ENCODE measurements around the gene IGF1R. TPM values are rescaled to one million over a fixed set of nuclear protein-coding genes. Genes with fewer than 3 reads are reported as not detected.
A peak's percentile ranks its signal among the peaks of the same experiment; 100 is the strongest.

The IGF1R gene
- total RNA-seq, 3 donors from 2014 or later, result 34.7 to 65.2 (median 47.7) TPM

GRCh38 chr15:98712845-98713584, 64.7 kb downstream of the IGF1R start:
- TF ChIP-seq, protein P1, sequence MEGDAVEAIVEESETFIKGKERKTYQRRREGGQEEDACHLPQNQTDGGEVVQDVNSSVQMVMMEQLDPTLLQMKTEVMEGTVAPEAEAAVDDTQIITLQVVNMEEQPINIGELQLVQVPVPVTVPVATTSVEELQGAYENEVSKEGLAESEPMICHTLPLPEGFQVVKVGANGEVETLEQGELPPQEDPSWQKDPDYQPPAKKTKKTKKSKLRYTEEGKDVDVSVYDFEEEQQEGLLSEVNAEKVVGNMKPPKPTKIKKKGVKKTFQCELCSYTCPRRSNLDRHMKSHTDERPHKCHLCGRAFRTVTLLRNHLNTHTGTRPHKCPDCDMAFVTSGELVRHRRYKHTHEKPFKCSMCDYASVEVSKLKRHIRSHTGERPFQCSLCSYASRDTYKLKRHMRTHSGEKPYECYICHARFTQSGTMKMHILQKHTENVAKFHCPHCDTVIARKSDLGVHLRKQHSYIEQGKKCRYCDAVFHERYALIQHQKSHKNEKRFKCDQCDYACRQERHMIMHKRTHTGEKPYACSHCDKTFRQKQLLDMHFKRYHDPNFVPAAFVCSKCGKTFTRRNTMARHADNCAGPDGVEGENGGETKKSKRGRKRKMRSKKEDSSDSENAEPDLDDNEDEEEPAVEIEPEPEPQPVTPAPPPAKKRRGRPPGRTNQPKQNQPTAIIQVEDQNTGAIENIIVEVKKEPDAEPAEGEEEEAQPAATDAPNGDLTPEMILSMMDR (IDR thresholded peaks at IDR 0.05), result no peak

DNA sequence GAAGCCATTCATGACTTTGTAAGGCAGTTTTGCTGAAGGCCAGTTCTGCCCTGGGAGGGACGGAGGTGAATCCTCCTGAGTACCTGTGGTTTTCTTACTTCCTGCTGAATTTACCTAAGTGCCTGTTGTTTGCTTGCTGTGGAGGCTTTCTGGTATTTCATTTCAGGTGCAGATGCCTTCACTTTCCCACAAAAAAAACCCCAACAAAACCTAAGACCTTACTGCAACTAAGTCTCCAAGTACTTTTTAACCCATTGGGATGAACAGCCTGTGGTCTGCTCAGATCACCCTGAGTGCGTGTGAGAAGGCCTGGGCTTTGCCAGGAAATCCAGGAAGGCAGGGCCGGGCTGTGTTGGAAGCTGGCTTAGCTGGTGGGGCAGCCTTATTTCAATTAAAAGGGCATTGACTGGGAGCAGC, 65.3 kb downstream of the IGF1R start:
- DNase-seq (peak in 1 of 3 donors; percentile 49), ATAC-seq (peak; percentile 80)
- TF ChIP-seq, protein P1 (IDR thresholded peaks at IDR 0.05), result no peak
- Histone ChIP-seq H3K4me1 (ENCODE audit: low read depth) (peaks cover 9% of the 10 kb centered on the region), H3K36me3 (ENCODE audit: low read depth) (no peaks in the 10 kb centered on the region), H3K4me3 (no peak overlapping the region), H3K9me3 (no peaks in the 10 kb centered on the region)
- intact Hi-C loops (cut with DNase I, micrococcal nuclease), result no loop called here

More at GRCh38 chr15:98712845-98713584, 64.7 kb downstream of the IGF1R start:
- H3K4me1 ChIP-seq (ENCODE audit: low read depth), result peaks cover 9% of the 10 kb centered on the region
- intact Hi-C loops (cut with DNase I, micrococcal nuclease), result no loop called here
- H3K4me3 ChIP-seq, result no peak overlapping the region
- no peak for DNase-seq
- ATAC-seq, result no peak
- no peaks in the 10 kb centered on the region for H3K9me3 ChIP-seq
- H3K36me3 ChIP-seq (ENCODE audit: low read depth), result no peaks in the 10 kb centered on the region

DNA sequence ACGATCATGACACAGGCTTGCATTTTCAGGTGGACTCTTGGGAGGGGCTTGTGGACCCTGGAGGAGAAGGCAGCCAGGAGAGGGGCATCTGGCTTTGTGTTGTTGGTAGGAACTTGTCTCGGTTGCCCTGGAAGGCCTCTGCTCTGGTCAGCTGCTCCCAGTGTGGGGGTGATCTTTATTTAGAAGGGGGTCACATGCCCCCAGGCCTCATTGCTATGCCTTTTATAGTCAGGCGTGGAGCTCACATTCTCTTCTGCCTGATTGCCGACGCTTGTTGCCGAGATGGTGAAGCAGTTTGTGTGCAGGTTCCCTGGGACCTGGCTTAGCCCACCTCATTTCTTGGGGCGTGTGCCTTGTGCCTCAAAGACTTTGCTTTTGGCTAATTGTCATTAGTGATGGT, 66.6 kb downstream of the IGF1R start:
- H3K36me3 ChIP-seq (ENCODE audit: low read depth), result no peaks in the 10 kb centered on the region
- no peak overlapping the region for H3K4me3 ChIP-seq
- peaks cover 9% of the 10 kb centered on the region for H3K4me1 ChIP-seq (ENCODE audit: low read depth)
- ATAC-seq, result no peak
- TF ChIP-seq, protein P1 (IDR thresholded peaks at IDR 0.05), result no peak
- DNase-seq, result no peak
- intact Hi-C loops (cut with DNase I, micrococcal nuclease), result no loop called here
- no peaks in the 10 kb centered on the region for H3K9me3 ChIP-seq

- ATAC-seq (no peak), DNase-seq (no peak)
- intact Hi-C loops (cut with DNase I, micrococcal nuclease), result no loop called here
- H3K4me1 ChIP-seq (ENCODE audit: low read depth), result peaks cover 9% of the 10 kb centered on the region
- TF ChIP-seq, protein P1 (IDR thresholded peaks at IDR 0.05), result no peak
- H3K4me3 ChIP-seq, result no peak overlapping the region
- no peaks in the 10 kb centered on the region for H3K9me3 ChIP-seq
- H3K36me3 ChIP-seq (ENCODE audit: low read depth), result no peaks in the 10 kb centered on the region
Observed at GRCh38 chr15:98715401-98715800, 67.1 kb downstream of the IGF1R start.

DNA sequence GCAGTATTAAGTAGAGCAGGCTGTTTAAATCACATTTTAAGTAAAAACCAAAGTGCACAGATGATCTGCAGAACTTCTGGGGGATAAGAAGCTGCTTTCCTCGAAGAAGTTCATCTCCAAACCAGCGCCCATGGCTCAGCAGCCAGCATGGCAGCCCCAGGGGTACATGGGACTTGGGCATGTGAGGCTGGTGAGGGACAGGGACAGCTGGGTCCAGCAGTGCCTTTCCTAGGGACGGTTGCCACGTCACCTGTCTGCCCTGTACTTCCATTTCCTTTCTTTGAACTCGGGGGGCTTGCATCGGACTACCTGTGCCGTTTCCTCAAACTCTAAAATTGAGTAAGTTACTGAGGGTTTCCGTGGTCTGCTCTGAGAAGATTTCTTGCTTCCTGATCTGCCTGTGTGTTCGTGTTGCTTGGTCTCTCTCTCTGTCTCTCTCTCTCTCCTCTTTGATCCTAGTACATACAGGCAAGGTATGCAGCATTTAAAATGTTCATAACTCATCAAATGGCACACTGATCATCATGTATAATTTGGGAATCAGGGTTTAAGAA, 67.6 kb downstream of the IGF1R start:
- TF ChIP-seq, protein P1 (IDR thresholded peaks at IDR 0.05), result no peak
- H3K4me1 ChIP-seq (ENCODE audit: low read depth), result peaks cover 9% of the 10 kb centered on the region
- DNase-seq (no peak), ATAC-seq (no peak)
- H3K4me3 ChIP-seq, result no peak overlapping the region
- H3K9me3 ChIP-seq, result no peaks in the 10 kb centered on the region
- intact Hi-C loops (cut with DNase I, micrococcal nuclease), result no loop called here
- no peaks in the 10 kb centered on the region for H3K36me3 ChIP-seq (ENCODE audit: low read depth)
